ENCODE data around the gene COPS3.

DNA sequence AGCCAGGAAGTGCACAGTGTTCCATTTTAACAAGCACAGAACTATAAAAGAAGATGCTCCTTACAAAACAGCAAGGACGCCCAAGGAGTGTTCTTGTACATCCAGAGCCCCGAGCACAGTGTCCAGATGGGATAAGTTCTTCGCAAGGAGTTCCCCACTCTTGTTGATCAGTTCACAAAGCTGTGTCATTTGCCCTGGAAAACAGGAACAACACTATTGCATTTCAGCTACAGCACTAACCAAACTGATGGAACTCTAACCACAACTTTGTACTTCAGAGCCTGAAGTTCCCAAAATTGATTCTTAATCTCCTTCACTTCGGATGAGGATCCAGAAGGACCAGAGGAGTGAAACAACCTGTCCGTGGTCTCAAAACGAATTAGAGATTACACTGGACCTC, 5.1 kb downstream of the COPS3 start:
- TF ChIP-seq, protein P1, sequence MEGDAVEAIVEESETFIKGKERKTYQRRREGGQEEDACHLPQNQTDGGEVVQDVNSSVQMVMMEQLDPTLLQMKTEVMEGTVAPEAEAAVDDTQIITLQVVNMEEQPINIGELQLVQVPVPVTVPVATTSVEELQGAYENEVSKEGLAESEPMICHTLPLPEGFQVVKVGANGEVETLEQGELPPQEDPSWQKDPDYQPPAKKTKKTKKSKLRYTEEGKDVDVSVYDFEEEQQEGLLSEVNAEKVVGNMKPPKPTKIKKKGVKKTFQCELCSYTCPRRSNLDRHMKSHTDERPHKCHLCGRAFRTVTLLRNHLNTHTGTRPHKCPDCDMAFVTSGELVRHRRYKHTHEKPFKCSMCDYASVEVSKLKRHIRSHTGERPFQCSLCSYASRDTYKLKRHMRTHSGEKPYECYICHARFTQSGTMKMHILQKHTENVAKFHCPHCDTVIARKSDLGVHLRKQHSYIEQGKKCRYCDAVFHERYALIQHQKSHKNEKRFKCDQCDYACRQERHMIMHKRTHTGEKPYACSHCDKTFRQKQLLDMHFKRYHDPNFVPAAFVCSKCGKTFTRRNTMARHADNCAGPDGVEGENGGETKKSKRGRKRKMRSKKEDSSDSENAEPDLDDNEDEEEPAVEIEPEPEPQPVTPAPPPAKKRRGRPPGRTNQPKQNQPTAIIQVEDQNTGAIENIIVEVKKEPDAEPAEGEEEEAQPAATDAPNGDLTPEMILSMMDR (IDR thresholded peaks at IDR 0.05; ENCODE audit: insufficient read depth, low read length) = no peak
- TF ChIP-seq POLR2AphosphoS5 (IDR thresholded peaks at IDR 0.05; ENCODE audit: low read depth) = no peak
- no peak for TF ChIP-seq SPI1 (IDR thresholded peaks at IDR 0.05; ENCODE audit: borderline replicate concordance, low read depth)
- TF ChIP-seq GABPA (IDR thresholded peaks at IDR 0.05; ENCODE audit: low read depth) = no peak

All from HL-60 (cell line).